Naive thymus-derived CD8-positive, alpha-beta T cell (primary cell): ENCODE measurements around the gene MAPT. TPM values are rescaled to one million over a fixed set of nuclear protein-coding genes. Genes with fewer than 3 reads are reported as not detected.
"Not testable (repeated sequence)": the region's sequence is repeated elsewhere in the genome, so short reads cannot be mapped to it uniquely, and the experiment has no call there.

Experiments used
- ATAC-seq, 2 donors: fragments of 150-1000 bp; cut with Tn5 transposase in 1 of 2; sonication (Bioruptor Pico), chemical (Tn5 transposase) in 1 of 2; 1 replicate in 1 of 2; 2 replicates in 1 of 2; pipeline ENCODE4 v1.10.0; 2021; ENCODE audit warnings: mild to moderate bottlenecking in 2 of 2, moderate library complexity in 2 of 2
- POLR2A ChIA-PET: fragments of 350-600 bp; sonication (Branson Sonifier 250); formaldehyde crosslinking; loops from one replicate; lab custom pipeline; 2021; ENCODE audit warnings: antibody characterized with exemption; lab: Charles Lee
- DNase-seq, 10 donors: peaks; one replicate each; pipeline versions ENCODE4 v3.0.0 to v3.0.0-alpha.2; 2020 to 2022
- H3K27ac Mint-ChIP-seq, 10 donors: one replicate each; pipeline ENCODE4 v1.8.0; 2020 to 2022; ENCODE audit warnings: mild to moderate bottlenecking in 10 of 10, mixed read lengths in 10 of 10, moderate library complexity in 4 of 10, inconsistent platforms in 1 of 10
- H3K27me3 Mint-ChIP-seq, 5 donors: one replicate each; pipeline ENCODE4 v1.8.0; 2021 to 2022; ENCODE audit warnings: mixed read lengths in 5 of 5
- H3K36me3 Mint-ChIP-seq, 3 donors: one replicate each; pipeline ENCODE4 v1.8.0; 2020 to 2022; ENCODE audit warnings: mixed read lengths in 3 of 3, mild to moderate bottlenecking in 2 of 3, inconsistent platforms in 1 of 3
- H3K4me1 Mint-ChIP-seq, 4 donors: one replicate each; pipeline ENCODE4 v1.8.0; 2021 to 2022; ENCODE audit warnings: mixed read lengths in 4 of 4
- H3K4me3 Mint-ChIP-seq, 10 donors: one replicate each; pipeline ENCODE4 v1.8.0; 2020 to 2022; ENCODE audit warnings: mild to moderate bottlenecking in 10 of 10, mixed read lengths in 10 of 10, moderate library complexity in 6 of 10, inconsistent platforms in 1 of 10
- H3K9me3 Mint-ChIP-seq, 9 donors: one replicate each; pipeline ENCODE4 v1.8.0; 2020 to 2022; ENCODE audit warnings: mixed read lengths in 9 of 9, mild to moderate bottlenecking in 3 of 9, inconsistent platforms in 1 of 9, moderate library complexity in 1 of 9
- polyA plus RNA-seq, 3 donors: library from polyadenylated mRNA; unstranded; fragments of 300-500 nt; fragmentation: Illumina TruSeq; gene quantifications; one replicate each; pipeline ENCODE4 v1.2.3, GENCODE V29; 2021
- total RNA-seq, 8 experiments: library from RNA in 2 of 8; stranded (reverse) in 2 of 8; gene quantifications; one replicate each; pipeline ENCODE4 v1.2.3 and lab custom pipeline; 2021 to 2026

MAPT gene
- total and polyA plus RNA-seq, 5 experiments from 2014 or later, result 0.14 to 0.86 (median 0.33) TPM

- ATAC-seq, H3K36me3 Mint-ChIP-seq, H3K4me1 Mint-ChIP-seq, DNase-seq, POLR2A ChIA-PET, H3K9me3 Mint-ChIP-seq, H3K4me3 Mint-ChIP-seq: not testable (repeated sequence)
- peaks cover 8 to 57% (median 26%) of the 10 kb centered on the region in 5 donors for H3K27me3 Mint-ChIP-seq
- peak overlapping the region in 1 of 10 donors; percentile 37 for H3K27ac Mint-ChIP-seq
These were observed 42.8 kb downstream of the MAPT start for GRCh38 chr17:45937186-45937585.

DNA sequence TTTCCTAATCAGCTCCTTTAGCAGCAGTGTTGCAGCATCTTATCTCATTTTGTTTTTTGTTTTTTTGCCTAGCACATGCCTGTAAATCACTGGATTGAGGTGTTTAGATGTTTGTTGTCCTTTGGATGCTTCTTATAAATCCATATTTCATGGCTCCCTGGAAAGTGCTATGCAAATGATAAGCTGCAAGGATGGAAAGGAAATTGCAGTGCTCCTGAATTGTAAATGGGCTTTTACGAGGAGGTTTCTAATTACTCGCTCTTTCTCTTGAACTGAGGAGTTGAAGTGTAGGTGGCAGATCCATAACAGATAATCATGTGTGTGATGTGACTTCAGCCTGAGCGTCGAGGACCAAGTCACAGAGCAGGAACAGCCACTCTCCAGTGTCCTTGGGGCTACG is 45.0 kb downstream of the MAPT start:
- Mint-ChIP-seq H3K4me3 (no peak overlapping the region), H3K36me3 (no peaks in the 10 kb centered on the region), H3K27ac (no peak overlapping the region), H3K27me3 (peaks cover 13 to 70% (median 30%) of the 10 kb centered on the region in 5 donors), H3K4me1 (peaks cover 0 to 14% (median 8%) of the 10 kb centered on the region in 4 donors), H3K9me3 (no peaks in the 10 kb centered on the region)
- ATAC-seq (no peak), DNase-seq (no peak)
- POLR2A ChIA-PET, result no interaction called here

GRCh38 chr17:45940293-45940692 is 45.9 kb downstream of the MAPT start:
- Mint-ChIP-seq H3K4me3 (no peak overlapping the region), H3K27ac (no peak overlapping the region), H3K4me1 (peaks cover 0 to 14% (median 8%) of the 10 kb centered on the region in 4 donors), H3K27me3 (peaks cover 13 to 65% (median 27%) of the 10 kb centered on the region in 5 donors), H3K36me3 (no peaks in the 10 kb centered on the region), H3K9me3 (no peaks in the 10 kb centered on the region)
- POLR2A ChIA-PET, result no interaction called here
- DNase-seq, result no peak
- no peak for ATAC-seq

- H3K4me3 Mint-ChIP-seq, result no peak overlapping the region
- H3K36me3 Mint-ChIP-seq, result no peaks in the 10 kb centered on the region
- peaks cover 13 to 60% (median 25%) of the 10 kb centered on the region in 5 donors for H3K27me3 Mint-ChIP-seq
- no peak overlapping the region for H3K27ac Mint-ChIP-seq
- peaks cover 0 to 14% (median 8%) of the 10 kb centered on the region in 4 donors for H3K4me1 Mint-ChIP-seq
- POLR2A ChIA-PET, result no interaction called here
- ATAC-seq (no peak), DNase-seq (no peak)
- no peaks in the 10 kb centered on the region for H3K9me3 Mint-ChIP-seq
These were observed 46.5 kb downstream of the MAPT start for GRCh38 chr17:45940826-45941225.

GRCh38 chr17:45941395-45941794 is 47.0 kb downstream of the MAPT start:
- Mint-ChIP-seq H3K27ac (peak overlapping the region in 1 of 10 donors; percentile 35), H3K36me3 (no peaks in the 10 kb centered on the region), H3K4me1 (peaks cover 0 to 14% (median 8%) of the 10 kb centered on the region in 4 donors), H3K9me3 (no peaks in the 10 kb centered on the region), H3K27me3 (peaks cover 11 to 54% (median 22%) of the 10 kb centered on the region in 5 donors), H3K4me3 (no peak overlapping the region)
- POLR2A ChIA-PET, result no interaction called here
- no peak for DNase-seq
- no peak for ATAC-seq

GRCh38 chr17:45942284-45942683 is 47.9 kb downstream of the MAPT start:
- H3K27me3 Mint-ChIP-seq, result peaks cover 11 to 45% (median 20%) of the 10 kb centered on the region in 5 donors

DNA sequence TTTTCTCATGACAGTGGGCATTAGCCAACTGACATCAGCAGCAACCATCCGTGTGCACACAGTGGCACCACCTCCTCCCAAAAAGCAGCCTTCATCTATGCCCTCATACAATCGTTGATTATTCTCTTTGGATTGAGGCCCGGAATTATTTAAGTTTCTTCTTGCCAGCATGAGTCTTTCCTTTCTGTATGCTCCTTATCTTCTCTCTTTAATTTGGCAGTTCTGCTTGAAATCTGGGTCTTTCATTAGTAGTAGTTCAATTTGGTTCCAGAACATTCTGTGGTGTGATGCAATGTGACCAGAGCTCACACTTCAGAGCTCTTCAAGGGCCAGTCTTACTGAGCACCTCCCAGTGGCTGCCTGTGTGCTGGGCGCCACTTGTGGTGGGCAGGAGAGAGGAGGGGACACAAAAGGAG is 52.5 kb downstream of the MAPT start:
- H3K27ac Mint-ChIP-seq, result no peak overlapping the region
- no peaks in the 10 kb centered on the region for H3K36me3 Mint-ChIP-seq
- peaks cover 16 to 44% (median 34%) of the 10 kb centered on the region in 5 donors for H3K27me3 Mint-ChIP-seq
- no peak overlapping the region for H3K4me3 Mint-ChIP-seq
- no peaks in the 10 kb centered on the region for H3K9me3 Mint-ChIP-seq
- no peak for DNase-seq
- POLR2A ChIA-PET, result no interaction called here
- ATAC-seq, result no peak
- H3K4me1 Mint-ChIP-seq, result peaks cover 4 to 16% (median 9%) of the 10 kb centered on the region in 4 donors

More at GRCh38 chr17:45942284-45942683, 47.9 kb downstream of the MAPT start:
- ATAC-seq, result no peak
- no peak overlapping the region for H3K4me3 Mint-ChIP-seq
- no peak for DNase-seq
- H3K27ac Mint-ChIP-seq, result no peak overlapping the region
- POLR2A ChIA-PET, result no interaction called here
- H3K9me3 Mint-ChIP-seq, result no peaks in the 10 kb centered on the region
- no peaks in the 10 kb centered on the region for H3K36me3 Mint-ChIP-seq
- H3K4me1 Mint-ChIP-seq, result peaks cover 0 to 14% (median 8%) of the 10 kb centered on the region in 4 donors

DNA sequence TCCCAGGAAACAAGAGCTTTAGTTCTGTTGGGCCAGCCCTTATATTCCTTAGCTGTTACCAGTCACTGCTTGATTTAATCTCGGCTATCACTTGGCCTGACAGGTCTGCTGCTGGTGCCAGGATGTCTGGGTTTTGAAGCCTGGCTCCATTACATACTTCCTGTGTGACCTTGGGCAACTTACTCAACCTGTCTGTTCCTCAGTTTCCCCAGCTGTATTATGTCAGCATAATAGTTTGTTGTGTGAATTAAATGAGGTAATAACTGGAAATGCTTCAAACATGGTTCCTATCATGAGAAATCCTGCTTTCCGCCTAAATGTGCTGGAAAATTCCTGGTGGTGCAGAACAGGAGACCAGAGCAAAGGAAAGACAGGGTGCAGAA is 54.1 kb downstream of the MAPT start:
- no peak overlapping the region for H3K27ac Mint-ChIP-seq
- H3K27me3 Mint-ChIP-seq, result peaks cover 18 to 45% (median 34%) of the 10 kb centered on the region in 5 donors
- peaks cover 4 to 15% (median 8%) of the 10 kb centered on the region in 4 donors for H3K4me1 Mint-ChIP-seq
- ATAC-seq (no peak), DNase-seq (no peak)
- peak overlapping the region in 1 of 10 donors; percentile 58 for H3K4me3 Mint-ChIP-seq
- POLR2A ChIA-PET, result no interaction called here
- no peaks in the 10 kb centered on the region for H3K36me3 Mint-ChIP-seq
- H3K9me3 Mint-ChIP-seq, result no peaks in the 10 kb centered on the region

DNA sequence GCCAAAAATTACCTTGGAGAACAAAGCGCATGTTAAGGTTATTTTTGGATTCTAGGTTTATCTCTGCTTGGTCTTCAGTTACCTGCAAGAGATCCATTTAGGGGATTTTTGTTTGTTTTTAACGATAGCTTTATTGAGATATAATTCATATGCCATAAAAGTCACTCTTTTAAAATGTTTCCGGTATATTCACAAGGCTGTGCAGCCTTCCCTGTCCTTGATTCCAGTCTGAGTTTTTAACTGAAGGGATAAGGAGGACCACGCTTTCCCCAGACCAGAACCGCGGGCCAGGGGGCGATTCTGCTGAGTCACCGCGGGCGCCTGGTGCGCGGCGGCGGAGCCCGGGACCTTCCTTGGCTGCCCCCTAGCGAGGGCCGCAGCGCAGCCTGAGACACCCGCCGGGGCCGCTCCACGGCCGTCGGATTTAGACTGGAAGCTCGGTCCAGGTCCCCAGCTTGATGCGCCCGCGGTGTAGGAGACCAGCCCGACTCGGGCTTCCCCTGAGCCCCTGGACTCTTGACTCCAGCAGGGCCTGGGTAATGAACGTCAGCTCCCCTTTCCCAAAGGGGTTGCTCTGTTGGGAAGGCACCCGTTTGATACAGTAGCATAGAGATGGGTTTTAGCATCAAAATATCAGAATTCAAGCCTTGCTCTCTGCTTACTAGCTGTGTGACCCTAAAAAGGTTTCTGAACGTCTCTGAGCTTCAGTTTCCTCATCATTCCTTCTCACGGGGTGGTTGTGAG is 54.7 kb downstream of the MAPT start:
- Mint-ChIP-seq H3K4me3 (peak overlapping the region in 7 of 10 donors; percentile 24 to 72 (median 58)), H3K27me3 (peaks cover 15 to 40% (median 30%) of the 10 kb centered on the region in 5 donors), H3K27ac (peak overlapping the region in 1 of 10 donors; percentile 79), H3K4me1 (peaks cover 0 to 9% (median 5%) of the 10 kb centered on the region in 4 donors), H3K36me3 (no peaks in the 10 kb centered on the region), H3K9me3 (no peaks in the 10 kb centered on the region)
- peak; percentile 9 to 67 (median 35) for DNase-seq
- POLR2A ChIA-PET, result no interaction called here
- peak; percentile 90 to 94 for ATAC-seq

- POLR2A ChIA-PET, result no interaction called here
- H3K36me3 Mint-ChIP-seq, result no peaks in the 10 kb centered on the region
- H3K9me3 Mint-ChIP-seq, result no peaks in the 10 kb centered on the region
- H3K4me3 Mint-ChIP-seq, result no peak overlapping the region
- H3K4me1 Mint-ChIP-seq, result peaks cover 0 to 8% (median 5%) of the 10 kb centered on the region in 4 donors
- ATAC-seq (no peak), DNase-seq (no peak)
- peak overlapping the region in 2 of 10 donors; percentile 79 to 90 for H3K27ac Mint-ChIP-seq
- peaks cover 14 to 37% (median 29%) of the 10 kb centered on the region in 5 donors for H3K27me3 Mint-ChIP-seq
These were observed 55.5 kb downstream of the MAPT start for GRCh38 chr17:45949755-45950320.

GRCh38 chr17:45950888-45951287 is 56.5 kb downstream of the MAPT start:
- no peak for DNase-seq
- Mint-ChIP-seq H3K9me3 (no peaks in the 10 kb centered on the region), H3K4me1 (peaks cover 0 to 8% (median 5%) of the 10 kb centered on the region in 4 donors), H3K36me3 (no peaks in the 10 kb centered on the region), H3K27ac (no peak overlapping the region), H3K4me3 (no peak overlapping the region), H3K27me3 (peaks cover 14 to 36% (median 25%) of the 10 kb centered on the region in 5 donors)
- no peak for ATAC-seq
- POLR2A ChIA-PET, result no interaction called here

DNA sequence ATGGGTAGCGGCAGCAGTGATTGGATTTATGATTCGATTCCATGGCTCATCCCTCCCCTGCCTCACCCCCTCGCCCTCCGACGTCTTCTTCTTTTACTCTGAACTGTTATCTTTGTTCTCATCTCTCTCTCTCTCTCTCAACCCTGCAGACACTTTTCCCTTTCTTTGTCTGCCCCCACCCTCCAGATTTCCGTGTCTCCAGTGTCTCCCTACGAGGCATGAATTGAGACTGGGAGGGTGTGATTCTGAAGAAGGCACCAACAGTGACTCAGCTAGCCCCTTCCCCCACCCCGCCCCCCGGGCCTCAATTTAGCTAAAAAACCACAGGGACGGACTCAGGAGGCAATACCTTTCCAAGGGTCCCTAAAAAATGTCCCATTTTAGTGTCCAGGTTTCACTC is 57.0 kb downstream of the MAPT start:
- no peak for ATAC-seq
- Mint-ChIP-seq H3K4me3 (no peak overlapping the region), H3K4me1 (peaks cover 0 to 8% (median 5%) of the 10 kb centered on the region in 4 donors), H3K9me3 (no peaks in the 10 kb centered on the region), H3K27ac (no peak overlapping the region), H3K27me3 (peaks cover 14 to 36% (median 23%) of the 10 kb centered on the region in 5 donors), H3K36me3 (no peaks in the 10 kb centered on the region)
- POLR2A ChIA-PET, result no interaction called here
- DNase-seq, result no peak

- POLR2A ChIA-PET, result no interaction called here
- H3K9me3 Mint-ChIP-seq, result no peaks in the 10 kb centered on the region
- no peak overlapping the region for H3K4me3 Mint-ChIP-seq
- DNase-seq (no peak), ATAC-seq (no peak)
- H3K27me3 Mint-ChIP-seq, result peaks cover 14 to 33% (median 23%) of the 10 kb centered on the region in 5 donors
- no peaks in the 10 kb centered on the region for H3K36me3 Mint-ChIP-seq
- no peak overlapping the region for H3K27ac Mint-ChIP-seq
- peaks cover 0 to 8% (median 5%) of the 10 kb centered on the region in 4 donors for H3K4me1 Mint-ChIP-seq
These were observed 57.6 kb downstream of the MAPT start for GRCh38 chr17:45951941-45952340.
